ENCODE measurements around the gene FAM50A.

Gene FAM50A

DNA sequence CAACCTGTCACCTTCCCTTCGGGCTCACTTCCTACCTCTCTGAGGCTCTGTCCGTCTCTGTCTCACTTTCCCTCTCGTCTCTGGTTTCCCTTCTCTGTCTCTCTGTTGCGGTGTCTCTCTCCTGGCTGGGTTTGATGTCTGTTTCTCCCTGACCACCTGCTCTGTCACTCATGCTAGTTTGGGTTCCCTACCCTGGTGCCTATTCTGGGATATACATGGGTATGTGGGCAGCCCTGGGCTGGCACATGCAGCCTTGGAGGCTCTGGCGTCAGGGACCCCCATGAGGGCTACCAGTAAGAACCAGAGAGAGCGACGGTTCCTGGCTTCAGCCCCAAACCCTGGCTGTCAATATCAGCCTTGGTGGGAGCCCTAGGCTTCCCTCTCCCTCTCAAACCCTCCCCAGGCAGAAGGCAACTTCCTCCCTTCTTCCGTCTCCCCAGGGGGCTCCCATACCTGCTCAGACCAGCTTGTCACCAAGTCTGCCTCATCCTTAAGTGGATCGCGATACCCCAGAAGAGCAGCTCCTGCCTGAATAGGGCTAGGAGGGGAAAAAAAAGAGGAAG lies 35.2 kb upstream of the FAM50A start (continued):
- TF ChIP-seq ZNF692 (tag by site-specific recombination; IDR thresholded peaks at IDR 0.05) (no peak), ZBTB1 (tag by site-specific recombination; IDR thresholded peaks at IDR 0.05) (no peak), ZNF521 (tag by site-specific recombination; IDR thresholded peaks at IDR 0.05) (no peak), ZNF624 (tag by site-specific recombination; IDR thresholded peaks at IDR 0.05) (no peak)
- TF ChIP-seq, protein P1, sequence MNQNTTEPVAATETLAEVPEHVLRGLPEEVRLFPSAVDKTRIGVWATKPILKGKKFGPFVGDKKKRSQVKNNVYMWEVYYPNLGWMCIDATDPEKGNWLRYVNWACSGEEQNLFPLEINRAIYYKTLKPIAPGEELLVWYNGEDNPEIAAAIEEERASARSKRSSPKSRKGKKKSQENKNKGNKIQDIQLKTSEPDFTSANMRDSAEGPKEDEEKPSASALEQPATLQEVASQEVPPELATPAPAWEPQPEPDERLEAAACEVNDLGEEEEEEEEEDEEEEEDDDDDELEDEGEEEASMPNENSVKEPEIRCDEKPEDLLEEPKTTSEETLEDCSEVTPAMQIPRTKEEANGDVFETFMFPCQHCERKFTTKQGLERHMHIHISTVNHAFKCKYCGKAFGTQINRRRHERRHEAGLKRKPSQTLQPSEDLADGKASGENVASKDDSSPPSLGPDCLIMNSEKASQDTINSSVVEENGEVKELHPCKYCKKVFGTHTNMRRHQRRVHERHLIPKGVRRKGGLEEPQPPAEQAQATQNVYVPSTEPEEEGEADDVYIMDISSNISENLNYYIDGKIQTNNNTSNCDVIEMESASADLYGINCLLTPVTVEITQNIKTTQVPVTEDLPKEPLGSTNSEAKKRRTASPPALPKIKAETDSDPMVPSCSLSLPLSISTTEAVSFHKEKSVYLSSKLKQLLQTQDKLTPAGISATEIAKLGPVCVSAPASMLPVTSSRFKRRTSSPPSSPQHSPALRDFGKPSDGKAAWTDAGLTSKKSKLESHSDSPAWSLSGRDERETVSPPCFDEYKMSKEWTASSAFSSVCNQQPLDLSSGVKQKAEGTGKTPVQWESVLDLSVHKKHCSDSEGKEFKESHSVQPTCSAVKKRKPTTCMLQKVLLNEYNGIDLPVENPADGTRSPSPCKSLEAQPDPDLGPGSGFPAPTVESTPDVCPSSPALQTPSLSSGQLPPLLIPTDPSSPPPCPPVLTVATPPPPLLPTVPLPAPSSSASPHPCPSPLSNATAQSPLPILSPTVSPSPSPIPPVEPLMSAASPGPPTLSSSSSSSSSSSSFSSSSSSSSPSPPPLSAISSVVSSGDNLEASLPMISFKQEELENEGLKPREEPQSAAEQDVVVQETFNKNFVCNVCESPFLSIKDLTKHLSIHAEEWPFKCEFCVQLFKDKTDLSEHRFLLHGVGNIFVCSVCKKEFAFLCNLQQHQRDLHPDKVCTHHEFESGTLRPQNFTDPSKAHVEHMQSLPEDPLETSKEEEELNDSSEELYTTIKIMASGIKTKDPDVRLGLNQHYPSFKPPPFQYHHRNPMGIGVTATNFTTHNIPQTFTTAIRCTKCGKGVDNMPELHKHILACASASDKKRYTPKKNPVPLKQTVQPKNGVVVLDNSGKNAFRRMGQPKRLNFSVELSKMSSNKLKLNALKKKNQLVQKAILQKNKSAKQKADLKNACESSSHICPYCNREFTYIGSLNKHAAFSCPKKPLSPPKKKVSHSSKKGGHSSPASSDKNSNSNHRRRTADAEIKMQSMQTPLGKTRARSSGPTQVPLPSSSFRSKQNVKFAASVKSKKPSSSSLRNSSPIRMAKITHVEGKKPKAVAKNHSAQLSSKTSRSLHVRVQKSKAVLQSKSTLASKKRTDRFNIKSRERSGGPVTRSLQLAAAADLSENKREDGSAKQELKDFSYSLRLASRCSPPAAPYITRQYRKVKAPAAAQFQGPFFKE (tag by site-specific recombination; IDR thresholded peaks at IDR 0.05; ENCODE audit: borderline replicate concordance): no peak
- TF ChIP-seq, protein P2, sequence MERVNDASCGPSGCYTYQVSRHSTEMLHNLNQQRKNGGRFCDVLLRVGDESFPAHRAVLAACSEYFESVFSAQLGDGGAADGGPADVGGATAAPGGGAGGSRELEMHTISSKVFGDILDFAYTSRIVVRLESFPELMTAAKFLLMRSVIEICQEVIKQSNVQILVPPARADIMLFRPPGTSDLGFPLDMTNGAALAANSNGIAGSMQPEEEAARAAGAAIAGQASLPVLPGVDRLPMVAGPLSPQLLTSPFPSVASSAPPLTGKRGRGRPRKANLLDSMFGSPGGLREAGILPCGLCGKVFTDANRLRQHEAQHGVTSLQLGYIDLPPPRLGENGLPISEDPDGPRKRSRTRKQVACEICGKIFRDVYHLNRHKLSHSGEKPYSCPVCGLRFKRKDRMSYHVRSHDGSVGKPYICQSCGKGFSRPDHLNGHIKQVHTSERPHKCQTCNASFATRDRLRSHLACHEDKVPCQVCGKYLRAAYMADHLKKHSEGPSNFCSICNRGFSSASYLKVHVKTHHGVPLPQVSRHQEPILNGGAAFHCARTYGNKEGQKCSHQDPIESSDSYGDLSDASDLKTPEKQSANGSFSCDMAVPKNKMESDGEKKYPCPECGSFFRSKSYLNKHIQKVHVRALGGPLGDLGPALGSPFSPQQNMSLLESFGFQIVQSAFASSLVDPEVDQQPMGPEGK (tag by site-specific recombination; IDR thresholded peaks at IDR 0.05): no peak

GRCh38 chrX:154409222-154409871 lies 34.6 kb upstream of the FAM50A start, which contains the start of gene DNASE1L1:
Gene DNASE1L1 (minus strand): TSS chrX:154409254. CDS start chrX:154405568, 3,686 bp downstream.
- Histone ChIP-seq H3K4me3 (ENCODE audit: low read depth, low read length) (peak within 1 kb of the TSS; percentile 22), H3K4me1 (ENCODE audit: control insufficient read depth, insufficient read depth, low read length) (no peaks in the 10 kb centered on the region; the same call in 1 of the 2 replicates), H3K36me3 (ENCODE audit: control insufficient read depth in 2 of 2, insufficient read depth in 1 of 2, low read length in 2 of 2) (peaks cover 0 to 12% of the 10 kb centered on the region in 2 experiments; a peak in 2 of 3 replicates), H3K27ac (ENCODE audit: extremely low read depth, low read depth, low read length) (no peak within 1 kb of the TSS), H3K9me3 (ENCODE audit: control insufficient read depth, insufficient read depth, low read depth, low read length) (no peaks in the 10 kb centered on the region)
- ChIA-PET CTCF (interaction anchor here (0.6 to 1.4 kb wide), 3 partner anchors 10 to 465 kb away, joined by 3 to 5 read pairs (median 4); no protein-coding TSS in a partner anchor), POLR2A (interaction anchor here (0.9 to 4.0 kb wide), 8 partner anchors 9 to 82 kb away, joined by 3 to 57 read pairs (median 4); partner anchors contain the start of genes RPL10 and SLC10A3)
- peak; percentile 82 for TF ChIP-seq SP2 (tag by site-specific recombination; IDR thresholded peaks at IDR 0.05)
- TF ChIP-seq ZNF670 (tag by site-specific recombination; IDR thresholded peaks at IDR 0.05; ENCODE audit: low read depth): no peak
- no peak for TF ChIP-seq ZBTB44 (tag by site-specific recombination; IDR thresholded peaks at IDR 0.05)
- TF ChIP-seq GLI2 (tag by site-specific recombination; IDR thresholded peaks at IDR 0.05; ENCODE audit: borderline replicate concordance, low read depth): no peak
- TF ChIP-seq KLF1 (tag by site-specific recombination; IDR thresholded peaks at IDR 0.05): peak; percentile 95
- 0 out of 2 replicates have a peak, but pooled peaks have one; percentile 19 for TF ChIP-seq ZFHX2 (tag by site-specific recombination; conservative IDR thresholded peaks at IDR 0.05)
- no peak for TF ChIP-seq ZNF112 (tag by site-specific recombination; IDR thresholded peaks at IDR 0.05)
- TF ChIP-seq BCL11B (tag by site-specific recombination; IDR thresholded peaks at IDR 0.05; ENCODE audit: low read depth): no peak
- TF ChIP-seq, protein P3, sequence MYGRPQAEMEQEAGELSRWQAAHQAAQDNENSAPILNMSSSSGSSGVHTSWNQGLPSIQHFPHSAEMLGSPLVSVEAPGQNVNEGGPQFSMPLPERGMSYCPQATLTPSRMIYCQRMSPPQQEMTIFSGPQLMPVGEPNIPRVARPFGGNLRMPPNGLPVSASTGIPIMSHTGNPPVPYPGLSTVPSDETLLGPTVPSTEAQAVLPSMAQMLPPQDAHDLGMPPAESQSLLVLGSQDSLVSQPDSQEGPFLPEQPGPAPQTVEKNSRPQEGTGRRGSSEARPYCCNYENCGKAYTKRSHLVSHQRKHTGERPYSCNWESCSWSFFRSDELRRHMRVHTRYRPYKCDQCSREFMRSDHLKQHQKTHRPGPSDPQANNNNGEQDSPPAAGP (tag by site-specific recombination; IDR thresholded peaks at IDR 0.05): peak; percentile 69; the same call in 1 of the 2 replicates
- TF ChIP-seq BCL11A (tag by site-specific recombination; IDR thresholded peaks at IDR 0.05; ENCODE audit: low read depth): no peak
- TF ChIP-seq SP3 (tag by site-specific recombination; IDR thresholded peaks at IDR 0.05): peak; percentile 36; the same call in 1 of the 2 replicates
- 0 out of 2 replicates have a peak, but pooled peaks have one; percentile 23 for TF ChIP-seq ZNF10 (tag by site-specific recombination; IDR thresholded peaks at IDR 0.05)
- TF ChIP-seq ZNF629 (tag by site-specific recombination; IDR thresholded peaks at IDR 0.05): no peak
- peak; percentile 63; the same call in 1 of the 2 replicates for TF ChIP-seq ZNF600 (tag by site-specific recombination; IDR thresholded peaks at IDR 0.05)
- 0 out of 2 replicates have a peak, but pooled peaks have one; percentile 33 for TF ChIP-seq KLF8 (tag by site-specific recombination; IDR thresholded peaks at IDR 0.05)
